Ecto neural progenitor cell (in vitro differentiated cells): Measurements from ENCODE around the gene EDRF1.

ENCODE experiments used
- DNase-seq: peaks from one replicate; pipeline ENCODE4 v3.0.0-alpha.2; 2018; ENCODE audit warnings: low spot score

EDRF1 gene

DNA sequence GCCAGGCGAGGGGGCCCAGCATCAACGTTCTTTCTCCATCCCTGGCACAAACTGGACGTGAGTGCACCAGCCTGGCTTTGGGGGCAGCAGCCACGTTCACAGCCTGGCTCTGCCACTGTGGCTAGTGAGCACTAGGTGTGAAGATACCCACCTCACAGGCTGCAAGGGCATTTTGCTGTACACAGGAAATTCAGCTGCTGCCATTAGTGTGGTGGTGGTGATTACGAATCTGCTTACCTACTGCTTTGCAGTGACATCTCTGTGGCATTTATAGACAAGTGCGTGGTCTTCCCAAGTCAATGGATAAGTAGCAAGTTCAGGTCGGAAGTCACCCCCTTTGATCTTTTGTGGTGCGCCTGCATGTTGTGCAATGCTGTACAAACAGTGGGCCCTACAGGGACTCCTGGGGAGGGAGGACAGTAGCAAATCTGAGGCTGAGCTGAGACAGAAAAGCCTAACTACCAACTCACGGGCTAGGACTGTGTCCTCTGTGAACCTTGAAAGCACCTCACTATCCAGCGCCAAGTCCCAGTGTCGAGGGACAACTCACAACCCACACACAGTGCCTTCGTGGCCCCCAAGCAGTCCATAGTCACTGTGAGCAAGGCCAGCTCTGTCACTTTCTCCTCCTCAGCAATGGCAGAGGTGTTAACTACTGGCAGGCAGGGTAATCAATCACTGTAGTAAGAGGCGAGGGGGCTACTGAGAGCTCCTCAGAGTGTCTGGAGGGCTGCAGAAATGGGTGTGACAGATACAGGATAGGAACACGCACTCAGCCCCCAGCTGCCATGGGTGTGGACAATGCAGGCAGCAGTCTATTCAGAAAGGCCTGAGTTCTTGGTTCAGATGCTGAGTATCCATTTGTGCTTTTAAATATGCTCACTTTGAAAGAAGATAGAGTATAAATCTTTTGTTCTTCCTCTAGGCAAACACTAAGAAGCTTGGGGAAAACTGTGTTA lies 73.1 kb downstream of the EDRF1 start:
- no peak for DNase-seq

DNA sequence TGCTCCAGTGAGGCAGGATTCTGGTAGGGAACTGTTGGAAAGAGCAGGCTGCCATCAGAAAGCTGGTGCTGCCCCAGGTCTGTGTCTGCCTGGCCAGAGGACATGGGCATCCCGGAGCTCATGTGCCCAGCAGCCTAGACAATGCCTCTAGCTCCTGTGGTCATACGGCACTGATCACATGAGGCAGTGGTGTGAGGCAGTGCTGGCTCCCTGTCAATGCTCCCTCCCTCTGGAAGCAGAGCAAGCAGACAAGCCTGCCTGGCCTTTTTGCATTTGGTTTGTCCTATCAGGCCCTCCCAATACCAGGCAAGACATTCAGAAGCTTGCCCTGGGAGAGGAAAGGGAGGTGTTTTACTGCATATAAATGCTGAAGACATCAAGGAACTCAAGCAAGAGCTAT lies 75.6 kb downstream of the EDRF1 start:
- DNase-seq = no peak

GRCh38 chr10:125795637-125796190 lies 76.2 kb downstream of the EDRF1 start:
- no peak for DNase-seq

DNA sequence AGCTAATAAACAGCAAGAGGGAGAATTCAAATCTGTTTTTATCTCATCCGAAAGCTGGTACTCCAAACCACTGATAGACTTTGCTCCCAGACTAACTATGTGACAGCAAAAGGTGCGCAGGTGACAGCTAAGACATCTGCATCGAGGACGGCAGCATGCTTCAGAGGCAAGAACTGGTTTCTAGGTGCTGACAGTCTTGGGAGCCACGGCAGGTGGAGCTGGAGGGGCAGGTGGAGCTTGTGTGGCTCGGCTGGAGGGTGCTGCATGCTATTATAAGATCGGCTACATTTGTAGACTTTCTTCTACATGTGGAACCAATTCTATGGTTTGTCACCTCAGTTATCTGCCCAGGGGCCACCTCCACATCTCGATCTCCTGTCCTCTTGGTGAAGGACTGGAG lies 77.9 kb downstream of the EDRF1 start:
- DNase-seq = no peak

DNA sequence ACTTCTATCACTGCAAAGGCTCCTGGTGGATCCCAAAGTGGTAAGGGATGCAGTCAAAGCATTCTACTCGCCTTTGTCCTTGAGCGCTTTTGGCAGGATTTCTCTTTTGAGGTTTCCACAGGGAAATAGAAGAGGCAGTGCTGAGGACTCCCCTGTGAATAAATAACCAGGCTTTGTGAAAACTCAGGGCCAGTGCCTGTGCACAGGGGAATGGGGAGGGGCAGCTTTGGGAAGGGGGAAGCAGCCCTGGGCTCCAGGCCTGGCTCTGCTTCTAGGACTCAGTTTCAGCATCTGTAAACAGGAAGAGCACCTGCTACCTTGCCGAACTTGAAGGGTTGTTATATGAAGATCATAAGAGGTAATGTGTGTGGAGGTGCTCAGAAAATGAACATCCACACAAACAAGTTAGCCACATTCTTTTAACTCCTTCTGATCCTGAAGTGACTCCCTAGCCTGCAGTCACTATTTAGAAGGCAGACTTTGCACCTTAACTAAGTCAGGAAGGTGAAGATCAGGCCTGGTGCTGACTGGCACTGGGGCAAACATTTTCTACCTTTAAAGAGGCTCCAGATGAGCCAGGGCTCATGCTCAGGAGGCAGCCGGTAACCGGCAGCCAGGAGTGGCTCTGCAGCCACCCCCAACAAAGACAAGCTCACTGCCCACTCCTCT lies 78.6 kb downstream of the EDRF1 start:
- DNase-seq = no peak

DNA sequence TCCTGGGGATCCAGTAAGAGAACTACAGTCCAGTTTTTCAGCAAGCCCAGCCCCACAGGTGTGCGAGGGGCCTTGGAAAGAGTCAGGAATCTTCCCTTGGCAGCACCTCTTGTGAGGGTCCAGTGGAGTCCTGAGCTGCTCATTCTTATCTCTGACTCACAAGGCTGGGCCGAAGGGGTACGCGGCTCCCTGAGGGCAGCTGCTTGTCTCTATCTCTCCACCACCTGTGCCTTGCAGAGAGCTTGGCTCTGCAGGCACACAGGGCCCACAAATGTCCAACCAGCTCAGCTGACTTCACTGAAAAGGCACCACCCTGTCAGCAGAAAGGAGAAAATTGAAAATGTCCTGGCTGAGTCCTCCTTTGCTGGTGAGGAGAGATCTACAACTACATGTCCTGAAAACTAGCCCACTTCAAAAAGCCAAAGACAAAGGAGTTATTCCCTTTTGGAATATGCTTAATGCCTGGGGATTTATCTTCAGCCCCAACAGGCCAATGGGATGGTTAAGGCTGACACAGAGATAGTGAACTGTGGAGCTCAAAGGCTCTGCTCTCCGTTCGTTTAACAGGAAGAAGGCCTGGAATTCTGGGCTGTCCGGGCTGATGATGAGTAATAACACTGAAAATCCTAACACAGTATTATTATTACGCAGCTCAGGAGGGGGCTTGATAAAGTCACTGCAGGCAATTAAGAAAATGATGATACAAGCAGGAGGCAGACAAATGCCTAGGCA lies 80.1 kb downstream of the EDRF1 start:
- DNase-seq = no peak

DNA sequence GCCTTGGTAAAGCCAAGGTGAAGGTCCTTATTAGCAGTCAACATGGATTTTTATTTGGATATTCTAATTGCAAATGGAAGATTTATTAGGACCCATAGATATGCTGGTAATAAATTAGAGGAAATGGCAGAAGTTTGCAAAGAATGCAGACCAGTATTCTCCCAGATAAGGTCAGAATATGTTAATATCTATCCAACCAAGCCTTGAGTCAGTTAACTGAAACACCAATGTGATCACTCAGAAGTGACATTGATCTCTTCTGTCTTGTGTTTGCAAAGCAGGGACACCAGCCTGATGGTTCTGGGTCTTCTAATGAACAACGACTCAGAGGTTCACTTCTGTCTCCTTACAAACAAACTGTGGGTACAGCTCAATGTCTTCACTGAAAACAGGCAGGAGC lies 82.1 kb downstream of the EDRF1 start:
- DNase-seq = no peak

DNA sequence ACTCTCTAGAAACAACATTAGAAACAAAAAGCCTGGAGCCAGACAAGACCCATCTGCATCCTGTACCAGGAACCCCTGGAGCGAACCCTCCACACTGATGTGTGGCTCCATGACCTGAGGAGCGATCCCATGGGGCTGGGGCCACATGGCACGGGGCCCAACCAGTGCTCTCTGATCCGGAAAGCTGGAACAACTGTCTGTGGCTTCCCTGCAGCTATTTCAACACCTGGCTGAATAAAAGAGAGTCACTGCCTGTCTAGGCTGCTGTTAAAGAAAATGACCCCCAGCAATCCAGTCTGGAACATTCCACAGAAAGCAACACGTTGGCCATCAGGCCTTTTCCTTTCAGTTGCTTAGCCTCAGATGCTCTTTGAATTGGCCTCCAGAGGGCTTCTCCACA lies 82.6 kb downstream of the EDRF1 start:
- DNase-seq = no peak

GRCh38 chr10:125802739-125803138 lies 83.2 kb downstream of the EDRF1 start:
- no peak for DNase-seq

- no peak for DNase-seq
These were observed 88.5 kb downstream of the EDRF1 start for GRCh38 chr10:125808047-125808446.

GRCh38 chr10:125811251-125811650 lies 91.7 kb downstream of the EDRF1 start:
- DNase-seq = no peak

DNA sequence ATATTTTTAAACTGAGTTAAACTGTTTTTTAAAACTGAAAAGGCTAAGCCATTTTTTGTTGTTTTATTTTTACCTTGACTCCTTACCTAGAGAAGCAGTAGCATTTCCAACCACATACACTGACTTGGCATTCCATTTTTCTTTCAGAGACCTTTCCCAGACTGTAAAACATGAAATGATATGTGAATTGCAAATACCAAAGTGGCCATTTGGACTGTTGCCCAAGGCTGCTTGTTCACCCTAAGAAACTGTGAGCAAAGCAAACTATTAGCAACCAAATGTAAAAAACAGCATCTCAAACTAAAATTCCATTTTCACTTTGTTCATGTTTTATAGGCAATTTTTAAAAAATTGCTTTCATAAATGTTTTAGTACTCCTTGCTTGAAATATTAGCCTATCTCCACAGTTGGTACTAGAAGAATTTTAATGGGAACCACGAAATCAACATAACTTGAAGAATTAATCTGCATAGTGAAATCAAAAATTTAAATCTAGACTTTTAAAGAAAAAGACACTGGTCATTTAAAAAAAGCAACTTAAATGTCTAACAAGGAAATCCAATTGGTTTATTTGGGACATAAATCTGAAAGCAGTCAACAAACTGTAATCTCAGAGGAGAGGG lies 92.7 kb downstream of the EDRF1 start:
- DNase-seq = no peak
